AG08395 (cell line): ENCODE data around the gene AKR1D1.
"Not testable (repeated sequence)": the region's sequence is repeated elsewhere in the genome, so short reads cannot be mapped to it uniquely, and the experiment has no call there.

ENCODE experiments used
- DNase-seq: peaks from one replicate; pipeline ENCODE4 v3.0.0; 2012; ENCODE audit warnings: mixed read lengths, low spot score

The AKR1D1 gene

GRCh38 chr7:138074121-138074520, 2.1 kb upstream of the AKR1D1 start:
- DNase-seq: no peak

GRCh38 chr7:138074540-138074939, 1.7 kb upstream of the AKR1D1 start:
- DNase-seq: no peak

GRCh38 chr7:138075350-138075749, 909 bp upstream of the AKR1D1 start:
- no peak for DNase-seq

- DNase-seq: not testable (repeated sequence)
Observed at GRCh38 chr7:138075786-138076185, 473 bp upstream of the AKR1D1 start.

GRCh38 chr7:138077809-138078208, 1.6 kb downstream of the AKR1D1 start:
- DNase-seq: no peak

GRCh38 chr7:138079137-138079536, 2.9 kb downstream of the AKR1D1 start:
- DNase-seq: no peak

- no peak for DNase-seq
Observed at GRCh38 chr7:138081868-138082267, 5.6 kb downstream of the AKR1D1 start.

GRCh38 chr7:138083859-138084258, 7.6 kb downstream of the AKR1D1 start:
- no peak for DNase-seq

GRCh38 chr7:138086563-138087270, 10.5 kb downstream of the AKR1D1 start:
- DNase-seq: no peak

- DNase-seq: no peak
Observed at GRCh38 chr7:138089080-138089901, 13.0 kb downstream of the AKR1D1 start.

- DNase-seq: no peak
Observed at GRCh38 chr7:138091032-138091431, 14.8 kb downstream of the AKR1D1 start.

- not testable (repeated sequence) for DNase-seq
Observed at GRCh38 chr7:138091840-138092239, 15.6 kb downstream of the AKR1D1 start.

GRCh38 chr7:138092486-138093028, 16.3 kb downstream of the AKR1D1 start:
- DNase-seq: no peak

GRCh38 chr7:138095972-138096935, 20.0 kb downstream of the AKR1D1 start:
- no peak for DNase-seq

- DNase-seq: peak; percentile 4
Observed at GRCh38 chr7:138097064-138097741, 20.9 kb downstream of the AKR1D1 start.

GRCh38 chr7:138099813-138100212, 23.6 kb downstream of the AKR1D1 start:
- DNase-seq: no peak

GRCh38 chr7:138105221-138105620, 29.0 kb downstream of the AKR1D1 start:
- DNase-seq: no peak

- DNase-seq: no peak
Observed at GRCh38 chr7:138115047-138115446, 38.8 kb downstream of the AKR1D1 start.

GRCh38 chr7:138116141-138116540, 39.9 kb downstream of the AKR1D1 start:
- DNase-seq: no peak

GRCh38 chr7:138116892-138117291, 40.6 kb downstream of the AKR1D1 start:
- DNase-seq: no peak

GRCh38 chr7:138120140-138120827, 44.0 kb downstream of the AKR1D1 start:
- DNase-seq: no peak
